Lower leg skin (tissue), 3 donors: ENCODE measurements around the gene SLC11A2.

Source experiments
- CTCF ChIP-seq, 3 donors: fragments of 450-650 bp; IDR thresholded peaks; one replicate each; pipeline ENCODE4 v1.5.1; 2016; ENCODE audit warnings: antibody characterized with exemption in 3 of 3, mild to moderate bottlenecking in 3 of 3, moderate library complexity in 2 of 3
- POLR2A ChIP-seq, 2 donors: fragments of 450-650 bp; IDR thresholded peaks; one replicate each; pipeline ENCODE4 v1.6.1; 2016 to 2017; ENCODE audit warnings: antibody characterized with exemption in 2 of 2, mild to moderate bottlenecking in 1 of 2, moderate library complexity in 1 of 2

GRCh38 chr12:51056242-51056641 lies 30.1 kb upstream of the SLC11A2 start:
- TF ChIP-seq CTCF (IDR thresholded peaks at IDR 0.05) (no peak), POLR2A (IDR thresholded peaks at IDR 0.05) (no peak)
